Stimulated activated CD4-positive, alpha-beta T cell treated with anti-CD3 and anti-CD28 coated beads, Interleukin-4, amount 100 ng/mL, for 4 hours (primary cell): Measurements from ENCODE around the gene RETREG1.

Experiments
- DNase-seq, 2 experiments: peaks; one replicate each; pipeline ENCODE4 v3.0.0-alpha.2; 2020

The RETREG1 gene

DNA sequence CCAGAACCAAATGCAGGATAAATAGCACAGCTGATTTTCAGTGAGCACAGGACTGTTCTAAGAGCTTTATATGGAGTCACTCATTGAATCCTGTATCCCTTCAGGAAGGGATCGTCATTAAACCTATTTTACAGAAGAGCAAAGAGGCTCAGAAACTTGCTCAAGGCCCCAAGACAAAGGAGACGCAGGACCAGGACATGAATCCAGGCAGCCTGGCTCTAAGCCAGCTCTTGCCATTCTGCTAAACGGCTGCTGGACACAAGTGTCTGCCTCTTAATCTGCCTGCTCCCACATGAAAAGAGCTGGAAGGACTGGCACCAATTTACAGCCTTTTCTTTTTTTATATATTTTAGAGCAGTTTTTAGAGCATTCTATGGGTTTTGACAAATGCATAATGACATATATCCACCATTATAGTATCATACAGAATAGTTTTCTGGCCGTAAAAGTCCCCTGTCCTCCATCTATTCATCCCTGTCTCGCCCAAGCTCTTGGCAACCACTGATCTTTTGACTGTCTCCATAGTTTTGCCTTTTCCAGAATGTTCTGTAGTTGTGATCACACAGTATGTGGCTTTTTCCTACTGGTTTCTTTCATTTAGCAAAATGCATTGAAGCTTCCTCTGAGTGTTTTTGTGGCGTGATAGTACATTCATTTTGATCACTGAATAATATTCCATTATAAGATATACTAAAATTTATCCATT, 37.5 kb downstream of the RETREG1 start:
- DNase-seq, result no peak

DNA sequence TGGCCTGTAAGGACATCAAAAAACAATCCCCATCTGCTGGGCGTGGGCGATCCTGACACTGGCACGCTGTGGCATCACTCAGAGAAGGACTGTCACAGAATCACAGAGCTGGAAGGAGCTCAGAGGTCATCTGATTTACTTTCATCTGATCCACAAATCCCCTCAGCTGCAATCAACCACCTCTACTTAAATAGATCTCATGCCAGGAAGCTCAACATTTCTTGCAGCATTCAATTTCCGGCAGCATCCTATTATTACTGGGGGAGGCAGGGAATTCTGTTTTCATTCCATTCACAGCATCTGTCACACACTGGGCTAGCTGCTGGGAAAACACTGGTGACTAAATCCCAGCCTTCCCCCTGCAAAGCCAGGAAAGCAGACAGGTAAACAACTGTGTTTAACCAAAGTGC, 38.3 kb downstream of the RETREG1 start:
- DNase-seq, result no peak

DNA sequence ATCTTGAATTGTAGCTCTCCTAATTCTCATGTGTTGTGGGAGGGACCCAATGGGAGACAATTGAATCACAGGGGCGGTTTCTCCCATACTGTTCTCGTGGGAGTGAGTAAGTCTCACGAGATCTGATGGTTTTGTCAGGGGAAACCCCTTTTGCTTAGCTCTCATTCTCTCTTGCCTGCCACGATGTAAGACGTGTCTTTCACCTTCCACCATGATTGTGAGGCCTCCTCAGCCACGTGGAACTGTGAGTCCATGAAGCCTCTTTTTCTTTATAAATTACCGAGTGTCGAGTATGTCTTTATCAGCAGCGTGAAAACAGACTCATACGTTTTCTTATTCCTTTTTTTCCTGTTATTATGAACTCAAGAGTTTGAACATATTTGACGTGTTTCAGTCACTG, 39.1 kb downstream of the RETREG1 start:
- no peak for DNase-seq

DNA sequence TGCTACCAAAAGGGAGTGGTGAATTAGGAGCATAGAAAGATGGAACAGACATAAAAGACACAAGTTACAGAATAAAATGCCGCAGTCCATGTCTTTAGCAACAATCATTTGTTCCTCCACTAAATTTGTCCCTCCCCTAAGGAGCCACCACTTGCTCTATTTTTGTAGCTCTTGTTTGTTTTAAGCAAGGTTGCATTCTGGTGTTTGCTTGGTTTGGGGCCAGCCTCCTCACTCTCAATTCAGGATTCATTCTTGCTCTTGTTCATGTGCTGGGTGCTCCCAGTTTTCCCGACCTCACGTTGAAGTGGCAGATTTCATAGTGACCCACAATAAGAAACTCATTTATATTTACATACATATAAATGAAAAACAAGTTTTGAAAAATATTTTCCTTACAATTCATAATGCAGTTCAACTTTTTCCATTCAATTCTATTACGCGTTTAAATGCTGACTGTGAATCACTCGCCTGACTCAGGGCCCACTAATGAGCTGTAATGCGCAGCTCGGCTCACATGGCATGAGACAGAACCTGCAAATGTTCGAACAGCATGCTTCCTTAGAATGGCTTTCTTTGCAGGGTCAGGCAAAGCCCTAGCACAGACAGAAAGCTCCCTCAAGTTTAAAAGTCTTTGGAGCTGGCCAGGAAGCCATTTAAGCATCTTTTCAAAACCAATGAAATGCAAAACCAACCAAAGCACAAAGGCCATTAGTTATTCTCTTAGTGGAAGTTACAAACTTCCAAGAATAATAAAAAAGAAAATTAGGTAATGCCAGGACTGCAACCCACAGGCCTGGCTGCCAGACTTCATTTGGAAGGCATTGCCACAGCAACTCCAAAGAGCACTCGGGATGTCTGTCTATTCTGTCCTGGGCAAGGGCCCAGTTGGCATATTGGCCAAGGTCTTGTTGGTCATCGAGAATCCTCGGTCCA, 41.7 kb downstream of the RETREG1 start:
- DNase-seq, result no peak

DNA sequence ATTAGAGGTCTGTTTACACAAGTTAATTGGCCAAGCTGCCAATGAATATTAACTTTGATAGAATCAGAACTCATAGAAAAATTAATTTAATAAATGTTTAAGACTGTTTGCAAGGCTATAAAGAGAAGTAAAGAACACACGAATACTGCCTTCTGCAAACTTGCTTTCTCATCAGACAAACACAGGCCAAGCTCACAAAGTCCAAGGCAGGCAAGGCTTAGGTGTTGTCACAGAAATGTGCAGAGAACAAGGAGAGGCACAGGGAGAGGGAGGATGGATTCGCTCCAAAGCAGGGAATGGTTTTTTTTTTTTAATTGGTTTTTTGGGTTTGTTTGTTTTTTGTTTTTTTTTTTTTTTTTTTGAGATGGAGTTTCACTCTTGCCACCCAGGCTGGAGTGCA, 43.4 kb downstream of the RETREG1 start:
- no peak for DNase-seq

DNA sequence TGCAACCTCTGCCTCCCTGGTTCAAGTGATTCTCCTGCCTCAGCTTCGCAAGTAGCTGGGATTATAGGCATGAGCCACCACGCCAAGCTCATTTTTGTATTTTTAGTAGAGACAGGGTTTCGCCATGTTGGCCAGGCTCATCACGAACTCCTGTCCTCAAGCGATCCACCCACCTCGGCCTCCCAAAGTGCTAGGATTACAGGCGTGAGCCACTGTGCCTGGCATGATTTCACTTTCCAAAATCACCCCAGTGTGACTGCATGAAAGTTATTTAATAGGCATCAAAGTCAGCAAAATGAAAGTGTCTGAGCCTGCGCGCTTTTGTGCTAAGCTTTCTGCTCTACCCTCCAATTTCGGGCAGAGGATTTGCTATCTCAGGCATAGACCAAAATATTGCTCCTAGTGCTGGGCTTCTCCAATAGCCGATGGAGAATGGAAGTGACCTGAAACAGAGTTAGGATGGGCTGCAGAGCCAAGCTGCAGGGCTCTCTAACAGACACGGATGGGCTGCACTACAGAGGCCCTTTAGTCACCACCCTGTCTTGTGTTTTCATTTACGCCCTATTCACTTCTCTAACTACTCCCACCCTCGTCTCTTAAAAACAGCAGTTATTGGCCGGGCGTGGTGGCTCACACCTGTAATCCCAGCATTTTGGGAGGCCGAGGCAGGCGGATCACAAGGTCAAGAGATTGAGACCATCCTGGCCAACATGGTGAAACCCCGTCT, 44.3 kb downstream of the RETREG1 start:
- DNase-seq, result no peak

DNA sequence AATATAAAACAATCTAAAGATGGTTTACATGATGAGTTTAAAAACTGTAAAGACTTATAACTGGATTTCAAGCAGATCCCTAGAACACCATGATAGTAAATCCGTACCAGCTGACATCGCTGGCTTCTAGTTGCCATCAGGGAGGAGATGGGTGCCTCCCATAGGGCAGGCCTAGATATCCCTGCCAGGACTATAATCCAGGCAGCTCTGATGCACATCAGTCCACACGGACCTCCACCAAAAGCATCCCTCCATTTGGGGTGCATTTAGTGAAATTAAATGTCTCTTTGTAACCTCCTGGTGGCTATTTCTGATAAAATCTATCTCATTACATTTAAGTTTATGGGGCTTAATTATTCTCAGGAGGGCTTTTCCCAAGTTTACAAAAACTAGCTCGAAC, 45.8 kb downstream of the RETREG1 start:
- DNase-seq, result no peak

DNA sequence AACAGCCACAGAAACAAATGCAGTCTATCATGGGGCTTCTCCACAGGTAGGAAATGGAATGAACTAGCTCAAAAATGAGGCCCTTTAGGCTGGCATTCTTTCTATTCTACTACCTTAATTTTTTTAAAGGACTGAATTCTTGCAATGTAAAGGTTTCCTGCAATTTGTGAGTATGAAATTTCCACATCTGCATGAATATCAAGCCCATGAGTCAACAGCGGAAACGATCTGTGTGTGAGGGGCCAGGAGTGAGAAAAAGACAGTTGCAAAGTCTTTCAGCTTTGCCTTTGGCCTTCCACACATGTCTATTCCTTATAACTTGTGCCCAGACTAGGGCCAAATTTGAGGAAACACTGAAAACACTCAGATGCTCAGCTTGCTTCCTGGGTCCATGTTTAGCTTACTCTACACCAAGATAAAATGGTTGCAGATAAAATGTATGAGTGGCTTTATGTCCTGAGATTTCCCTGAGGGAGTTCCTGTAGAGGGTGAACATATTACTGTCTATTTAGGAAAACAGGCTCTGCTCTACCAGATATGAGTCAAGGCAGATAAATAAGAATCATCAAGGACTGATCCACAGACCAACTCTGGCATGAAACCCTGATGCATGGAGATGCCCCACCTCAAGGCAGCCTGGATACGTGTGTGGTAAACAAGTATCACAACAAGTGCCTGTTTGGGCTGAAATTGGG, 46.5 kb downstream of the RETREG1 start:
- DNase-seq, result no peak

DNA sequence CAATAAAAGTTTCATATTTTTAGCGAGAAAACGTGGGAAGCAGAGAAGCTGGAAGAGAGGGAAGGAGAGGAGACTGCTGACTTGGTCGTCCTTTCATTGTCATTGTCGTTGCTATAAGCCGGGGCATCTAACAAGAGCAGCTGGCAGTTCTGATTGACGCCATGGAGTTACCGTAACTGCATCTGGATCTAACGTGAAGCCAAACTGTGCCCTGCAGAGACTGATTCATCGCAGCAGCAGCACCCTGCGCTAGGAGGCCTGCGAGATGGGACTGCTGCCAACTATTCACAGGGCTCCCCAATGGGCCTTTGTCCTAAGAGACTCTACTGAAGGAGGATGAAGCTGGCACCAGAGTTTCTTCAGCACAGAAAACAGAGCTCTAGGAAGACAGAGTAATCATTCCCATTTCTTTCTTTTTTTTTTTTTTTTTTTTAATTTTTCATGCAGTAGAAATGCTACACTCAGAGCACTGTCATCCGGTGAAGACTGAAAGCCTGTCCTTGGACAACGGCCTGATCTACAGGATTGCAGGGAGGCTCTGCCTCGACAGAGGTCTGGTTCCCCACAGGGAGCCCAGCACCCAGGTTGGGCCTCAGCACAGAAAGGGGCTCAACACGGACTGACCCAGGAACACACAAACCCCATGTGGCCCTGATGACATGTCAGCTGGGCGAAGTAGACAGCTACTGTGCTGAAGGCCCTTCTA, 47.8 kb downstream of the RETREG1 start:
- DNase-seq, result no peak

DNA sequence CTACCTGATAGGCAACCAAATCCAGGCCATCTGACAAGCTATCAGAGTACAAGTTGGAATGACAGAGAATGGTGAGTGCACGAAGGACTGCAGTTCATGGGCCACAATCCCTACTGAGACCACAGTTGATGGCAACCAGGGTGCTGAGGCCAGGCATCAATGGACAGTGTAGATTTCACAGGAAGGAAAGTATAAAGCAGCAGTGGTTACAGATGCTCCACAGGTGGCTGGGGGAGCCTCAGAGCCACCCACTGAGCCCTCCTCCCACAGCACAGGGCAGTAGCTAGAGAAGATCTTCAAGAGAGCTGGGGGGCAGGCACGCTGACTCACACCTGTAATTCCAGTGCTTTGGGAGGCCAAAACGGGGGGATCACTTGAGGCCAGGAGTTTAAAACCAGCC, 49.4 kb downstream of the RETREG1 start:
- DNase-seq, result no peak

DNA sequence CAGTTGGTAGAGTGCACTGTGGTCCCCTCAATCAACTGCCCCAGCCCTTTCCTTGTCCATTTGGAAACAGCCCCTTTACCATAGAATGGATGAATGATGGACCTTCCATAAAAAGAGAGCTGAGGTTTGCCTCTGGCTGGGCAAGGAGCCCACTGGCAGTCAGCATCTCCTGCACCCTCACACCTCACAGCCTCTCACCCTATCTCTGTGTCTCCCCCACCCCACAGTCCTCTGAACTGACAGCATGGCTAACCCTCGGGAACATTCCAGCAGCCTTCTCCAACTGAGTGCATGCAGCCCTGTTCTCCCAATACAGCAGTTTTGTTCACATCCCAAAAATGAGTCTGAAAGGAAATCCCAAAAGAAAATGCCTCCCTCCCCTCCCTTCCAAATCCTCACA, 51.7 kb downstream of the RETREG1 start:
- no peak for DNase-seq

DNA sequence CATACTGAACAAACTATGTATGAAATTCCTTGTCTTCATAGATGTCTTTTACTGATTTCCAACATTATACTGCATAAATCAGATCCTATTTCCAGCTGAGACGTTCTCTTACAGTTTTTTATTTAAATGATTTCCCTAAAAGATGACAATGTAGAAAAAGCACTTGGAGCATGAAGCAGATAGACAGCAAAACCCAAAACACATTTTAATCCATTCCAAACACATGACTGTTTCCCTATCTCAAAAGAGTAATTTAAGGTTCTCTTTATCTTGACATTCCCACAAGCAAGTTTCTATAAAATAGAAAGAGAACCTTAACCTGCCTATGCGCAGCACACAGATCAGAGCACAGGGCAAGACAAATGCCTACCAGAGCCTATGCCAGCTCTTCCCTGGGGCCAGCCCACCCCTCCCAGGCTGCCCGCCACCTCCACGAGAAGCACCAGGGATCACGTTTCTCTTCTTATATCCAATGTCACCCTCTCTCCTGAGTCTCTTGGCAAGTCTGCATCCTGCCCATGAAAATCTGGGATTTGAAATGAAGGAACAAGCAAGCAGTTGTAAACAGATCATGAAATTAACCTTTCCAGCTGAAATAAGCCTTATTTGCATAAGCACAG, 52.4 kb downstream of the RETREG1 start:
- no peak for DNase-seq

DNA sequence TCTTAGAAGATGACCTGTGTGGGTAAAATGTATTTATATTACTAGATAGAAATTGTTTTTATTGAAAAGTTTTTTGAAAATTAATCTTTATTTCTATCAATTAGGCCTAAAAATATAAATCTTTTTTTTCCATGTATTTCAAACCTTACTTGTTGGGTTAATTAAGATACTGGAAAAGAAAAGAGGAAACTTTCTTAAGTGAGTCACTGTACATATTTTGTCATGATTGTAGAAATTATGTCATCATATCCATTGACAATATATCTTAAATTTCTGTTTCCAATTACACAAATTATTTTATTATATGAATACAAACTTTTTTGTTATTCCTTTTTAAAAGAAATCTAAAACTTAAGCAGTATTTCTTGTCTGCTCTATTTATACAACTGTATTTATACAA, 53.1 kb downstream of the RETREG1 start:
- DNase-seq, result no peak

DNA sequence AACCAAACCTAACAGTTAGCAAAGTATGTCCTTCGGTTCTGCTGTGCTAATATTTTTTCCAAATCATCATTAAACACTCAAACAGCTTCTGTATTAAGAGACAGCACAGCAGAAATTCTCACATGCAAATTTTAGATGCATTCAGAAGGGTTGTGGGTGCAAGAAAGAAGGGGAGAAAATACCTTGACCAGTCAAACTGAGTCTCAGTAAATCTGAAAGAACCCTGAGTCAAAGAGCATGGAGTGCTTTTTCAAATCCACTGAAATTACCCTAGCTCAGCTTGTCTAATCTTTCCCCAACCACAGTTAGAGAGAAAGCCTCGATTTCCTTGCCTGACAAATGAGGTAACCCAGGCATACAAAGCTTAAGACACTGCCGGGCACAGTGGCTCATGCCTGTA, 55.1 kb downstream of the RETREG1 start:
- no peak for DNase-seq

DNA sequence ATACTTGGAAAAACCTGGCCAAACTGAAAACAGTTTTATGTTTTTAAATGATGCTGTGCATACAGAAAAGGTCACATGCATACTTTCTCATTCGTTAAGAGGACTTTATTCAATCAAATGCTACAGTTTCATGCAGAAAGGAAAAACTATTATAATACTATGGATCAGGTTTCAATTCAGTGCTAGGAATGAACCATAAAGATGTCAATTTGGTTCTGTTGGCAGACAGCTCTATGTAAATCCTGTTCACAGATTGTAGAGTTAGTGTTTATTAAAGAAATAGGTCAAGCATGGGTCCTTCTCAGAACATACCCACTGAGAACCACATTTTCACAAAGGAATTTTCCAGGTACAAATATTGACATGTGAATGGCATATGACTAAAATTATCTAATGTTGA, 57.1 kb downstream of the RETREG1 start:
- DNase-seq, result no peak

DNA sequence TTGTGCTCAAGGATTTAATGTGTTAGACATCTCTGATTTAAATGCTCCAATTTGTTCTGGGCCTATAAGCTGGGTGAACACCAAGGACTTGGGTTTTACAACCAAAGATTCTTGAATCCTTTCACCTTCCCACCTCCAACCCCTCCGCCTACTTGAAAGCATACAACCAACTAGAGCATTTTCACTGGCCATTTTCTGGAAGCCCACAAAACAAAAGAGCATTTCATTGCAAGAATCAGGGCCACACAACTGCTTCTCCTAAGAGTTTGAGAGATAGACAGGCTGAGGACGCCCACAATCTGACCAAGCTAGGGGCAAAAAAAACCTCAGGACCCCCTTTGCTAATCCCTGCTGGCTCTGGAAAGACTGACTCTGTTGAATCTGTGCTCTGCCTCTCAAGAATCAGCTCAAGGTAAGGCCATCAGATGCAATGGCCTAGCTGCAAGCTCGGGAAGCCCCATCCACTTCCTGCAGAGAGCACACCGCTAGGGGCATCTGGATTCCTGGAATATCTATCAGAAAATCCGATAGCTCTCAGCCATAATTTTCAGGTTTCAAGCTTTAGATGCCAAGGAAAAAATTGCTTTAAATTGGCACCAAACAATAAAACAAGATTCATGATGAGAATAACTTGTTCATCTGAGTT, 57.7 kb downstream of the RETREG1 start:
- DNase-seq, result no peak

DNA sequence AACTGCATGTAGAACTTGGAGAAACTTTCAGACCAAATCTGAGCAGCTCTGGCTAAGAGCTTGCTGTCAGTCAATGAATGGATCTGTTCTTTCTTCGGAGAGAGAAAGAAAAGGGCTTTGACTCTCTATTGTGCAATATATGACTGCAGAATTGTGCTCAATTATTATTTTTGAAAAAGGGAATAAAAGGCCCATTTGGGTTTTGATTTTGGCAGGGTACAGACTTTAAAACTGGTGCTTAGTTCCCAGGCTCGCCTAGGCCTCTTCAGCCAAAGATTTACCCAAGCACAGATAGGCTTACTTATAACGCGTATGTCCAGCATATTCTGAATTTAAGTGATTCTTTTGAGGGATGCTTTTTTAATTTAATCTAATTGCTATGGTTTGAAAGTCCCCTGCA, 59.3 kb downstream of the RETREG1 start:
- DNase-seq, result no peak

DNA sequence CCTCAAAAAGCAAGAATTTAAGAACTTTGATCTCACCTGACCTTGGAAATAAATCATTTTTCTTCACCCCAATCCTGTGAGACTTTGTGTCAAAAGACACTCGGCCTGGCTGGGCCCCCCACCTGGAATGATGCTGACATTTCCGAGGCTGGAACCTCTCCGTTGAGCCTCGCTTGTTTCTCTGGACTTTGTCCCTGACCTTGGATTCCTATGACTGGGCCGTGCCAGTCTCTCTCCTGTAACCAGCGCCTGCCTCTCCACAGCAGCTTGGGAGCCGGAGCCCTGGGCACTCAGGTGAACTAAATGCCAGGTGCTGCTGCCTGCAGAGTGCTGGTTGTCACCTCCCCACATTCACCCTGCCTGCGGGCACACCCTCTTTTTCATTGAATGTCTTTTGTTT, 62.7 kb downstream of the RETREG1 start:
- DNase-seq, result no peak

DNA sequence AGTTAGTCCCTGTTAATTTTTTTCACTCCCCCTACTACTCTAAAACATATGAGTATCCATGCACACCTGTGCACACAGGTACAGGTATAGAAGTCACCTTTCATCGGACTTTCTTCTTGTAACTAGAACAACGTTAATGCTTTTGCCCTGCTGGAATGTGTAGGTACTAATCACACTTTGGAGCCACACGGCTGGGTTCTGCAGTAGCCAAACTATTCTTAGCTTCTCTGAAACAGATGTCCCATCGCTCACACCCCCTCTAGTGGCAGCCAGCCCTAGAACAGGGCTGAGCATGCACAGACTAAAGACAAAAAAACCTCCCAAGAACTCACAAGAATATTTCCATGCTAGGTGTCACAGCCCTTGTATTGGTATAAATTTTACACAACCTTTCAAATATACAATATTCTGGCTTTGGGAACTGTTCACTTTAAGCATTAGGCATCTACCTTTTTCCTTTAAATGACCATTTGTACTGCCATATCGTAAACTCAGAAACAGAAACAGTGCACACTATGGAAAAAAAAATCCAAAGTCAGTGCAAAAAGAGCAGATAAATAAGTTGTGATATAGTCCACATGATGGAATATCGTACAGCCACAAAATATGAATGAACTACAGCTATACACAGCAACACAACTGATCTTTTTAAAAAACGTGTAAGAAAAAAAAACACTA, 64.0 kb downstream of the RETREG1 start:
- peak; percentile 32 to 50 for DNase-seq

DNA sequence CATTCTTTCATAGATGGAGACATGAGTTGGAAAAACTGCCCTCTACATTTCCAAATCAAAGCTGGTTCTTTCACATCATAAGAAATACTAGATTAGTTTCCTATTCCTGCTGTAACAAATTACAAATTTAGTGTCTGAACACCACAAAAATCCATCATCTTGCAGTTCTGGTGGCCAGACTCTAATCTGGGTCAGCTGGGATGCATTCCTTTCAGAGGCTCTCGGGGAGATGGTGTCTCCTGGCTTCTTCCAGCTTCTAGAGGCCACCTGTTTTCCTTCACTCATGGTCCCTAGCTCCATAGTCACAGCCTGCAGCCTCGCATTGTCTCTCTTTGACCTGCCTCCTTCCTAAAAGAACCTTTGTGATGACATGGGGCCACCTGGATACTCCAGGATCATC, 65.2 kb downstream of the RETREG1 start:
- DNase-seq, result no peak
